Measurements from ENCODE around the gene UTP14C.

Gene UTP14C

GRCh38 chr13:52020191-52020590 lies 4.3 kb upstream of the UTP14C start:
- Histone ChIP-seq H3K9ac (no peak overlapping the region), H3K4me3 (IDR thresholded peaks at IDR 0.05; ENCODE audit: insufficient read depth, low read depth, low read length) (no peak overlapping the region), H3K27me3 (ENCODE audit: insufficient read depth, low read depth) (no peaks in the 10 kb centered on the region), H3K27ac (no peak overlapping the region), H3K36me3 (ENCODE audit: insufficient read depth) (no peaks in the 10 kb centered on the region), H3K4me2 (no peak overlapping the region), H2AFZ (ENCODE audit: low read depth) (no peak overlapping the region), H3K79me2 (ENCODE audit: insufficient read depth, low read depth) (no peaks in the 10 kb centered on the region), H3K4me1 (ENCODE audit: low read depth, poor library complexity, severe bottlenecking) (no peaks in the 10 kb centered on the region), H4K20me1 (ENCODE audit: insufficient read depth) (no peaks in the 10 kb centered on the region)
- TF ChIP-seq, protein P1, sequence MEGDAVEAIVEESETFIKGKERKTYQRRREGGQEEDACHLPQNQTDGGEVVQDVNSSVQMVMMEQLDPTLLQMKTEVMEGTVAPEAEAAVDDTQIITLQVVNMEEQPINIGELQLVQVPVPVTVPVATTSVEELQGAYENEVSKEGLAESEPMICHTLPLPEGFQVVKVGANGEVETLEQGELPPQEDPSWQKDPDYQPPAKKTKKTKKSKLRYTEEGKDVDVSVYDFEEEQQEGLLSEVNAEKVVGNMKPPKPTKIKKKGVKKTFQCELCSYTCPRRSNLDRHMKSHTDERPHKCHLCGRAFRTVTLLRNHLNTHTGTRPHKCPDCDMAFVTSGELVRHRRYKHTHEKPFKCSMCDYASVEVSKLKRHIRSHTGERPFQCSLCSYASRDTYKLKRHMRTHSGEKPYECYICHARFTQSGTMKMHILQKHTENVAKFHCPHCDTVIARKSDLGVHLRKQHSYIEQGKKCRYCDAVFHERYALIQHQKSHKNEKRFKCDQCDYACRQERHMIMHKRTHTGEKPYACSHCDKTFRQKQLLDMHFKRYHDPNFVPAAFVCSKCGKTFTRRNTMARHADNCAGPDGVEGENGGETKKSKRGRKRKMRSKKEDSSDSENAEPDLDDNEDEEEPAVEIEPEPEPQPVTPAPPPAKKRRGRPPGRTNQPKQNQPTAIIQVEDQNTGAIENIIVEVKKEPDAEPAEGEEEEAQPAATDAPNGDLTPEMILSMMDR (conservative IDR thresholded peaks at IDR 0.05; ENCODE audit: low read depth, low read length) = no peak

- H4K20me1 ChIP-seq (ENCODE audit: insufficient read depth) = no peaks in the 10 kb centered on the region
- no peaks in the 10 kb centered on the region for H3K27me3 ChIP-seq (ENCODE audit: insufficient read depth, low read depth)
- no peak overlapping the region for H2AFZ ChIP-seq (ENCODE audit: low read depth)
- H3K36me3 ChIP-seq (ENCODE audit: insufficient read depth) = no peaks in the 10 kb centered on the region
- H3K4me3 ChIP-seq (IDR thresholded peaks at IDR 0.05; ENCODE audit: insufficient read depth, low read depth, low read length) = no peak overlapping the region
- no peaks in the 10 kb centered on the region for H3K79me2 ChIP-seq (ENCODE audit: insufficient read depth, low read depth)
- TF ChIP-seq, protein P1 (conservative IDR thresholded peaks at IDR 0.05; ENCODE audit: low read depth, low read length) = no peak
- H3K4me2 ChIP-seq = no peak overlapping the region
- H3K9ac ChIP-seq = no peak overlapping the region
- H3K27ac ChIP-seq = no peak overlapping the region
- no peaks in the 10 kb centered on the region for H3K4me1 ChIP-seq (ENCODE audit: low read depth, poor library complexity, severe bottlenecking)
Measured at GRCh38 chr13:52022356-52022755, 2.1 kb upstream of the UTP14C start.

GRCh38 chr13:52025475-52026245 lies 1.2 kb downstream of the UTP14C start:
- H3K79me2 ChIP-seq (ENCODE audit: insufficient read depth, low read depth) = no peaks in the 10 kb centered on the region
- H3K4me1 ChIP-seq (ENCODE audit: low read depth, poor library complexity, severe bottlenecking) = no peaks in the 10 kb centered on the region
- no peaks in the 10 kb centered on the region for H3K27me3 ChIP-seq (ENCODE audit: insufficient read depth, low read depth)
- H2AFZ ChIP-seq (ENCODE audit: low read depth) = no peak overlapping the region
- H3K9ac ChIP-seq = no peak overlapping the region
- H4K20me1 ChIP-seq (ENCODE audit: insufficient read depth) = no peaks in the 10 kb centered on the region
- no peak overlapping the region for H3K4me3 ChIP-seq (IDR thresholded peaks at IDR 0.05; ENCODE audit: insufficient read depth, low read depth, low read length)
- H3K27ac ChIP-seq = no peak overlapping the region
- TF ChIP-seq, protein P1 (conservative IDR thresholded peaks at IDR 0.05; ENCODE audit: low read depth, low read length) = no peak
- no peak overlapping the region for H3K4me2 ChIP-seq
- no peaks in the 10 kb centered on the region for H3K36me3 ChIP-seq (ENCODE audit: insufficient read depth)

DNA sequence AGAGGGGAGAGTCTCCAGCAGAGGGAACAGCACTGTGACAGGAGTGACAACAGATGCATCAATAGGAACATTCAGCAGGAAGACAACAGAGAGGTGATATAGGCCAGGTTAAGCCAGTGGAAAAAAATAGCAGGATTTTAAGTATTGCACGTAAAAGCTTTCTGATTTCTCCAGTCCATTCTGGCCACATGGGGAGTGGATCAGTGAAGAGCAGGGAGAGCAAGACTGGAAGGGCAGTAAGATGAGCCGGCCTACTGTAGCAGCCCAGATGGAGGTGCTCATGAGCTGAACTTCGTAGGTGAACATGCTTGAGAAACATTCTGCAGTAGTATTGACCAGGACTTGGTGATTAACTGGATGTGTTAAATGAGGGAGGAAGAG lies 1.7 kb downstream of the UTP14C start:
- Histone ChIP-seq H3K4me3 (IDR thresholded peaks at IDR 0.05; ENCODE audit: insufficient read depth, low read depth, low read length) (no peak overlapping the region), H3K4me1 (ENCODE audit: low read depth, poor library complexity, severe bottlenecking) (no peaks in the 10 kb centered on the region), H3K36me3 (ENCODE audit: insufficient read depth) (no peaks in the 10 kb centered on the region)

More for the DNA sequence above, 1.7 kb downstream of the UTP14C start:
- no peaks in the 10 kb centered on the region for H4K20me1 ChIP-seq (ENCODE audit: insufficient read depth)
- no peak overlapping the region for H3K27ac ChIP-seq
- TF ChIP-seq, protein P1 (conservative IDR thresholded peaks at IDR 0.05; ENCODE audit: low read depth, low read length) = no peak
- H3K9ac ChIP-seq = no peak overlapping the region
- H2AFZ ChIP-seq (ENCODE audit: low read depth) = no peak overlapping the region
- H3K4me2 ChIP-seq = no peak overlapping the region
- no peaks in the 10 kb centered on the region for H3K27me3 ChIP-seq (ENCODE audit: insufficient read depth, low read depth)
- no peaks in the 10 kb centered on the region for H3K79me2 ChIP-seq (ENCODE audit: insufficient read depth, low read depth)

Measured in KMS-11 (cell line).